Measurements from ENCODE around the gene KDM7A.

DNA sequence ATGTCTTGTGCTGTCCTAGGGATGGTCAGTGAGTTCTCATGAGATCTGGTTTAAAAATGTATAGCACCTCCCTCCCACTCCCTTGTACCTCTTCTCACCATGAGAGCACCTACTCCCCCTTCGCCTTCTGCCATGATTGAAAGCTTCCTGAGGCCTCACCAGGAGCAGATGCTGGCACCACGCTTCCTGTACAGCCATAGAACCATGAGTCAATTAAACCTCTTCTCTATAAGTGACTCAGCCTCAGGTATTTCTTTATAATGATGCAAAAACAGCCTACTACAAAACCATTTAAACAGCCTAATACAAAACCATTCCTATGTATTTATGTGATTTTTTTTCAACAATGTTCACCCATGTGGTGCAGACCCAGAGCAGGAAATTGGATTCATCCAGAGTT, 32.0 kb downstream of the KDM7A start:
- TF ChIP-seq POLR2AphosphoS5 (IDR thresholded peaks at IDR 0.05) (no peak), EP300 (conservative IDR thresholded peaks at IDR 0.05; ENCODE audit: poor library complexity, severe bottlenecking) (no peak), EZH2 (IDR thresholded peaks at IDR 0.05; ENCODE audit: borderline replicate concordance, insufficient read depth, low read length, poor library complexity, severe bottlenecking) (no peak)
- TF ChIP-seq, protein P1, sequence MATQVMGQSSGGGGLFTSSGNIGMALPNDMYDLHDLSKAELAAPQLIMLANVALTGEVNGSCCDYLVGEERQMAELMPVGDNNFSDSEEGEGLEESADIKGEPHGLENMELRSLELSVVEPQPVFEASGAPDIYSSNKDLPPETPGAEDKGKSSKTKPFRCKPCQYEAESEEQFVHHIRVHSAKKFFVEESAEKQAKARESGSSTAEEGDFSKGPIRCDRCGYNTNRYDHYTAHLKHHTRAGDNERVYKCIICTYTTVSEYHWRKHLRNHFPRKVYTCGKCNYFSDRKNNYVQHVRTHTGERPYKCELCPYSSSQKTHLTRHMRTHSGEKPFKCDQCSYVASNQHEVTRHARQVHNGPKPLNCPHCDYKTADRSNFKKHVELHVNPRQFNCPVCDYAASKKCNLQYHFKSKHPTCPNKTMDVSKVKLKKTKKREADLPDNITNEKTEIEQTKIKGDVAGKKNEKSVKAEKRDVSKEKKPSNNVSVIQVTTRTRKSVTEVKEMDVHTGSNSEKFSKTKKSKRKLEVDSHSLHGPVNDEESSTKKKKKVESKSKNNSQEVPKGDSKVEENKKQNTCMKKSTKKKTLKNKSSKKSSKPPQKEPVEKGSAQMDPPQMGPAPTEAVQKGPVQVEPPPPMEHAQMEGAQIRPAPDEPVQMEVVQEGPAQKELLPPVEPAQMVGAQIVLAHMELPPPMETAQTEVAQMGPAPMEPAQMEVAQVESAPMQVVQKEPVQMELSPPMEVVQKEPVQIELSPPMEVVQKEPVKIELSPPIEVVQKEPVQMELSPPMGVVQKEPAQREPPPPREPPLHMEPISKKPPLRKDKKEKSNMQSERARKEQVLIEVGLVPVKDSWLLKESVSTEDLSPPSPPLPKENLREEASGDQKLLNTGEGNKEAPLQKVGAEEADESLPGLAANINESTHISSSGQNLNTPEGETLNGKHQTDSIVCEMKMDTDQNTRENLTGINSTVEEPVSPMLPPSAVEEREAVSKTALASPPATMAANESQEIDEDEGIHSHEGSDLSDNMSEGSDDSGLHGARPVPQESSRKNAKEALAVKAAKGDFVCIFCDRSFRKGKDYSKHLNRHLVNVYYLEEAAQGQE (IDR thresholded peaks at IDR 0.05; ENCODE audit: borderline replicate concordance) = no peak

Data from neural cell (in vitro differentiated cells).